Limb (tissue), 2 donors: ENCODE measurements around the gene NUMBL.
A peak's percentile ranks its signal among the peaks of the same experiment; 100 is the strongest.

ENCODE experiments used
- DNase-seq, 2 donors: peaks; one replicate each; pipeline ENCODE4 v3.0.0-alpha.2; 2016; ENCODE audit errors: extremely low spot score in 2 of 2

Gene NUMBL

GRCh38 chr19:40716482-40717324 is 26.3 kb upstream of the NUMBL start, which contains the start of the genes COQ8B and ITPKC:
COQ8B (minus strand) TSS chr19:40716886; CDS start chr19:40714632, 2,254 bp downstream.
ITPKC (plus strand) TSS chr19:40717112; CDS start chr19:40717136, 24 bp downstream.
- DNase-seq = peak; percentile 97 to 100

- DNase-seq = no peak
Measured at GRCh38 chr19:40716031-40716481, 25.6 kb upstream of the NUMBL start.

GRCh38 chr19:40714441-40715299 is 24.2 kb upstream of the NUMBL start:
- peak; percentile 96 to 99 for DNase-seq

- DNase-seq = no peak
Measured at GRCh38 chr19:40713939-40714338, 23.5 kb upstream of the NUMBL start.

- DNase-seq = no peak
Measured at GRCh38 chr19:40709817-40710216, 19.4 kb upstream of the NUMBL start.

- DNase-seq = no peak
Measured at GRCh38 chr19:40707615-40708014, 17.2 kb upstream of the NUMBL start.

GRCh38 chr19:40705950-40706619 is 15.6 kb upstream of the NUMBL start:
- DNase-seq = no peak

GRCh38 chr19:40705362-40705651 is 14.9 kb upstream of the NUMBL start:
- no peak for DNase-seq

- DNase-seq = no peak
Measured at GRCh38 chr19:40704491-40705361, 14.3 kb upstream of the NUMBL start.

- DNase-seq = no peak
Measured at GRCh38 chr19:40703029-40703755, 12.7 kb upstream of the NUMBL start.

GRCh38 chr19:40702337-40703012 is 12.0 kb upstream of the NUMBL start:
- DNase-seq = peak in 1 of 2 donors; percentile 60

GRCh38 chr19:40701758-40702157 is 11.3 kb upstream of the NUMBL start:
- DNase-seq = no peak

GRCh38 chr19:40700083-40700482 is 9.6 kb upstream of the NUMBL start:
- DNase-seq = no peak

- DNase-seq = no peak
Measured at GRCh38 chr19:40697007-40697406, 6.6 kb upstream of the NUMBL start.

GRCh38 chr19:40695881-40696280 is 5.4 kb upstream of the NUMBL start:
- no peak for DNase-seq

GRCh38 chr19:40693896-40694295 is 3.4 kb upstream of the NUMBL start:
- DNase-seq = no peak

- no peak for DNase-seq
Measured at GRCh38 chr19:40693150-40693788, 2.8 kb upstream of the NUMBL start.

- no peak for DNase-seq
Measured at GRCh38 chr19:40692212-40692551, 1.7 kb upstream of the NUMBL start.
